Activated naive CD4-positive, alpha-beta T cell treated with anti-CD3 and anti-CD28 coated beads, Interleukin-2, amount 50 U/mL, for 72 hours (primary cell): Measurements from ENCODE around the gene MTX1. TPM values are rescaled to one million over a fixed set of nuclear protein-coding genes. Genes with fewer than 3 reads are reported as not detected.

Experiments used
- ATAC-seq, 2 donors: fragments of 150-1000 bp; cut with Tn5 transposase; 2 replicates each; pipeline ENCODE4 v1.10.0; 2021; ENCODE audit warnings: mild to moderate bottlenecking in 2 of 2, moderate library complexity in 2 of 2
- DNase-seq, 2 donors: peaks; one replicate each; pipeline ENCODE4 v3.0.0; 2021 to 2022; ENCODE audit warnings: low spot score in 2 of 2
- H3K27ac Mint-ChIP-seq, 2 donors: one replicate each; pipeline ENCODE4 v1.8.0; 2022; ENCODE audit warnings: mild to moderate bottlenecking in 2 of 2, mixed read lengths in 2 of 2
- H3K36me3 Mint-ChIP-seq, 2 donors: one replicate each; pipeline ENCODE4 v1.8.0; 2022; ENCODE audit warnings: mixed read lengths in 2 of 2
- H3K9me3 Mint-ChIP-seq, 2 donors: one replicate each; pipeline ENCODE4 v1.8.0; 2022; ENCODE audit warnings: mixed read lengths in 2 of 2
- total RNA-seq, 2 donors: library from RNA; stranded (reverse); gene quantifications; one replicate each; pipeline ENCODE4 v1.2.3, GENCODE V29; 2022

MTX1 gene
- total RNA-seq, 2 donors from 2014 or later = 46.6 to 57.2 TPM

DNA sequence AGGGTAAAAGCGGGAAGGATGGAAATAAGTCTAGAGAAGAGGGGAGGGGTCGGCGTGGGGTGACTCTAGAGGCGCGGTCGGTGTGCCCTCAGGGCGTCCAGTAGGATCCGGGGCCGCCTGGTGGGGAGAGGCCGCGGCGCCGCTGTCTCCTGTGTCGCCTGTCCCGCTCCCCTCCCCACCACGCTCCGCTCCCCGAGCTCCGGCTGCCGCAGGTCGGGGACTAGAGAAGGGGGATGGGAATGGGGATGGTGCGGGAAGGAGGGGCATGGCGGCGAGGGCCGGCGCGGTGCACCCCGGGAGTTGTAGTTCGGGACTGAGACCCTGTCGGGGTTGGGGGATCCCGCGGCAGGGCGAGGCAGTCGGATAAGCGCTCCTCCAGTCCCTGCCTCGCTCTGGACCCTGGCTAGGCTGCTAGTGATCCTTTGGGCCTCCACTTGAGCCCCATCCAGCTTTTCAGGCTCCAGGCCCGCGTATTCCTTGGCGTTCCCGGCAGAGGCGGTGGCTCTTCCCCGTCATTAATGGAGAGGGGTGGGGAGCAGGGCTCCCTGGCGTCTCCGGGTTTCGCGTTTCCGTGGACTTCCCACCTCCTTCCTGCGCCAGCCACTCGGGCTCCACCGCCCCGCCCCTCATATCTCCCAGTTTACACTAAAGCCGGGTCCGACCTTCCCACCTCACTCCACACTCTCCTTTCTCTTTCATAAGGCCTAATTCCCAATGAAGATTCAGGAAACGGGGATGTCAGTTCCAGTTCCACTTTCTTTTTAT, 46.9 kb downstream of the MTX1 start, which contains the start of gene ENTREP3:
TSS of gene ENTREP3 (minus strand) at position 241 of the 765 bp plus-strand sequence. CDS start 606 bp downstream, outside the sequence.
- ATAC-seq = peak; percentile 58 to 81
- Mint-ChIP-seq H3K36me3 (peaks cover 5 to 15% of the 10 kb centered on the region in 2 donors), H3K9me3 (no peaks in the 10 kb centered on the region), H3K27ac (peak within 1 kb of the TSS; percentile 72 to 82)
- peak; percentile 70 to 82 for DNase-seq

DNA sequence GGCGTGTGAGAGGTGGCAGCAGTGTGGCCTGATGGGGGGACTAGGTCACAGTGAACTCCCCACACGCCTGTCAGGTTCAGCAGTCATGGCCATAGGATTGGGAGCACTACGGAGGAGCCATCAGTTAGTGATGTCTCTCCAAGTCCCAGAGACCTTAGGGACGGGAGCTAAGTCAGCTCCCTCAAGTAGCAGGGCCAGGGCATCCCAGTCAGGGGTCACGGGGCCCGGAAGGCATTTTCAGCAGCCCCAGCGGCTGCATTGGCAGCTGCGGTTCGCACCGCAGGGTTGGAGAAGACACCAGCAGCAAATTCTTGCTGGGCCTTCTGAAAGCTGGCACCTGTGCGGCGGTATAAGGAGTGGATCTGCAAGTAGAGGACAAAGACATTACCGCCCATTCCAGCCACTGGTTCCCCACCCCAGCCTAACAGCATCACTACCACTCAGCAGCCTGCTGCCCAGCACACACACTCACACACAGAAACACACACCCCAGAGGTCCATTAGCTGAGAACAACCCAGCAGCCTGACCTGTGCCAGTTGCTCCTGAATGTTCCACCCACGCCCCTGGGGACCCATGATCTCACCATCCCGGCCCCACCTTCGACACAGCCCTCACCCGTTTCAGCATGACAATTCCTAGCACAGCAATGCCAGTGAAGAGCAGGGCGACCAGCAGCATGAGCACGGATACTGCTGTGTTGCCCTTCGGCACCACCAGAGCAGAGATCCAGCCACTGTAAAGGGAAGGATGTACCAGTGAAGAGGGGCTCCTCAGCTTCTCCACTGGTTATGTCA, 47.8 kb downstream of the MTX1 start:
- no peaks in the 10 kb centered on the region for H3K9me3 Mint-ChIP-seq
- ATAC-seq (no peak), DNase-seq (peak in 1 of 2 donors; percentile 55)
- peaks cover 13 to 21% of the 10 kb centered on the region in 2 donors for H3K36me3 Mint-ChIP-seq
- H3K27ac Mint-ChIP-seq = peak overlapping the region; percentile 3 to 82

GRCh38 chr1:155260276-155260675, 51.8 kb downstream of the MTX1 start:
- H3K27ac Mint-ChIP-seq = peak overlapping the region in 1 of 2 donors; percentile 97

GRCh38 chr1:155261493-155261851, 53.0 kb downstream of the MTX1 start:
- Mint-ChIP-seq H3K36me3 (peaks cover 37 to 38% of the 10 kb centered on the region in 2 donors), H3K9me3 (no peaks in the 10 kb centered on the region), H3K27ac (peak overlapping the region; percentile 97 to 98)
- ATAC-seq = peak; percentile 11 to 13
- DNase-seq = no peak

More at GRCh38 chr1:155260276-155260675, 51.8 kb downstream of the MTX1 start:
- DNase-seq = no peak
- Mint-ChIP-seq H3K9me3 (no peaks in the 10 kb centered on the region), H3K36me3 (peaks cover 32 to 33% of the 10 kb centered on the region in 2 donors)
- no peak for ATAC-seq

- Mint-ChIP-seq H3K27ac (peak within 1 kb of the TSS; percentile 97 to 98), H3K9me3 (no peaks in the 10 kb centered on the region), H3K36me3 (peaks cover 34 to 38% of the 10 kb centered on the region in 2 donors)
- ATAC-seq (peak; percentile 97 to 98), DNase-seq (peak; percentile 81 to 94)
Measured at GRCh38 chr1:155261852-155262673, 53.6 kb downstream of the MTX1 start, which contains the start of gene SCAMP3. Gene SCAMP3, minus strand, starts transcription at chr1:155262360. Its CDS starts 209 bp downstream, at chr1:155262151.

DNA sequence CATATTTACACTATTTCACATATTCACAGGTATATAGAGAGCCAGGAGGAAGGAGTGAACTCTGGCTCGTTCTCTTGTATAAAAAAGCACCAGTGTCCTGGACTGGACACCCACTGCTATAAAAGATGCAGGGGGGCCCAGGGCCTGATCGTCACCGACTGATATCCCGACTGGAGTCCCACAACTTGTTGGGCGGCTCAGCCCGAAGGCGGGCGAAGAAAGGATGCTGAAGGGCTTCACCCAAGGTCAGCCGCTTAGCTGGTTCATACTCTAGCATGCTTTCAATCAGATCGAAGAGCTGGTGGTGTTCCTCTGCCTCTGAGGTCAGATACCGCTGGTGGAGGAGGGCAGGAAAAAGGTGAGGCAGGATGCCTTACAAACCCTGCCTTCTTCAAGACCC, 54.6 kb downstream of the MTX1 start:
- Mint-ChIP-seq H3K27ac (peak overlapping the region; percentile 97 to 98), H3K9me3 (no peaks in the 10 kb centered on the region), H3K36me3 (peaks cover 38 to 48% of the 10 kb centered on the region in 2 donors)
- ATAC-seq (no peak), DNase-seq (no peak)

Other genes with a start within 250 kb of the MTX1 start
- gene PYGO2, start 246.9 kb upstream of the MTX1 start, total RNA-seq = 10 to 100 TPM; 27.7 to 55.3 TPM
- gene SHC1, start 237.9 kb upstream of the MTX1 start, total RNA-seq = 10 to 100 TPM; 50.3 to 76.2 TPM
- gene CKS1B, start 234.0 kb upstream of the MTX1 start, total RNA-seq = 100 to 1,000 TPM; 202 to 308 TPM
- gene FLAD1, start 225.4 kb upstream of the MTX1 start, total RNA-seq = 10 to 100 TPM; 40.8 to 41.9 TPM
- gene LENEP, start 215.1 kb upstream of the MTX1 start, total RNA-seq = under 1 TPM; 0.66 to 0.68 TPM
- gene ZBTB7B, start 205.9 kb upstream of the MTX1 start, total RNA-seq = 100 to 1,000 TPM in 1 of 2 donors, 10 to 100 TPM in 1; 97.4 to 184 TPM
- gene DCST2, start 174.9 kb upstream of the MTX1 start, total RNA-seq = 1 to 10 TPM; 1.5 to 1.8 TPM
- under 1 TPM in 1 of 2 donors, not detected in 1; 0.34 TPM for gene DCST1, start 174.9 kb upstream of the MTX1 start, total RNA-seq
- gene ADAM15, start 157.4 kb upstream of the MTX1 start, total RNA-seq = 10 to 100 TPM; 49.9 to 52.8 TPM
- 1 to 10 TPM; 5.7 to 9.5 TPM for gene EFNA4, start 145.0 kb upstream of the MTX1 start, total RNA-seq
- 10 to 100 TPM in 1 of 2 donors, 1 to 10 TPM in 1; 1.7 to 12.6 TPM for gene EFNA3, start 129.9 kb upstream of the MTX1 start, total RNA-seq
- gene EFNA1, start 80.8 kb upstream of the MTX1 start, total RNA-seq = 1 to 10 TPM in 1 of 2 donors, under 1 TPM in 1; 0.68 to 1.6 TPM
- 10 to 100 TPM; 47.4 to 49.4 TPM for gene SLC50A1, start 72.8 kb upstream of the MTX1 start, total RNA-seq
- gene DPM3, start 68.2 kb upstream of the MTX1 start, total RNA-seq = 10 to 100 TPM; 26.4 to 40.8 TPM
- gene KRTCAP2, start 35.4 kb upstream of the MTX1 start, total RNA-seq = 100 to 1,000 TPM; 106 to 162 TPM
- 10 to 100 TPM in 1 of 2 donors, 1 to 10 TPM in 1; 6.8 to 15.2 TPM for gene TRIM46, start 34.8 kb upstream of the MTX1 start, total RNA-seq
- 10 to 100 TPM; 17.2 to 23.6 TPM for gene THBS3, start 798 bp upstream of the MTX1 start, total RNA-seq
- gene ENTREP3, start 46.8 kb downstream of the MTX1 start, total RNA-seq = 10 to 100 TPM; 14.3 to 45.8 TPM
- 100 to 1,000 TPM in 1 of 2 donors, 10 to 100 TPM in 1; 98.9 to 107 TPM for gene SCAMP3, start 53.7 kb downstream of the MTX1 start, total RNA-seq
- 100 to 1,000 TPM in 1 of 2 donors, 10 to 100 TPM in 1; 90.7 to 106 TPM for gene CLK2, start 64.8 kb downstream of the MTX1 start, total RNA-seq
- gene HCN3, start 68.8 kb downstream of the MTX1 start, total RNA-seq = 1 to 10 TPM; 3.9 to 4.8 TPM
- gene PKLR, start 92.7 kb downstream of the MTX1 start, total RNA-seq = under 1 TPM in 1 of 2 donors, not detected in 1; 0.14 TPM
- 100 to 1,000 TPM; 349 to 372 TPM for gene FDPS, start 100.2 kb downstream of the MTX1 start, total RNA-seq
- gene RUSC1, start 112.2 kb downstream of the MTX1 start, total RNA-seq = 10 to 100 TPM; 23.1 to 28.7 TPM